NCI-H1092 treated with DMSO at 0.1 percent for 48 hours (cell line): ENCODE results near the gene MS4A4A.

Source experiments
- DNase-seq: peaks from one replicate; lab custom pipeline; 2025; lab: John Stamatoyannopoulos, UW

Gene MS4A4A

DNA sequence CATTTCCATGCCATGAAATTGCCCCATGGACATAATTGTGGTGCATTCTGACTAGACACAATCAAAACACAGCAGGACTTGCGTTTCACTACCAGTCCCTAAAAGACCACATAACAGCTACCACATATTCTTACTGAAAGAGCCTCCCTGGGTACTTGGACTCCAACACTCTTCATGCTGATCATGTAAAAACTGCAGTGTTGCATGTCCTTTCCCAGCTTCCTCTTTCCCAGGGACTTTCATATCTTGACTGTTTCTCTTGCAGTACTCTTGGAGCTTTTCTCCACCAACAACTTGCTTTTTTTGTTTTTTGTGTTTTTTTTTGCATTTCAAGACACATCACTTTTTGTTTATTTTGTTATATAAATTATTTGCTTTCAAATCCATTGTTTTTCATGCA, 69.5 kb downstream of the MS4A4A start:
- DNase-seq = no peak

- no peak for DNase-seq
Measured at GRCh38 chr11:60357771-60358170, 77.3 kb downstream of the MS4A4A start.
